ENCODE results near the gene TMEM42. TPM values are rescaled to one million over a fixed set of nuclear protein-coding genes. Genes with fewer than 3 reads are reported as not detected.

Gene TMEM42
- total and polyA plus RNA-seq, 2 of the 13 experiments (the other 11 are each of a cell fraction or from before 2014, with no cell fraction given) = 5.5 to 24.5 TPM

- POLR2A ChIA-PET = no interaction called here
- FAIRE-seq = no peak
- H3K9me3 ChIP-seq (ENCODE audit: low read length) = no peaks in the 10 kb centered on the region
- H3K4me3 ChIP-seq (replicated peaks in 1 of 3; ENCODE audit: insufficient read depth in 1 of 3, low read depth in 2 of 3, low read length in 3 of 3) = no peak overlapping the region; a peak in 1 of 6 replicates
- H3K36me3 ChIP-seq (replicated peaks in 1 of 2; ENCODE audit: control insufficient read depth in 1 of 2, insufficient read depth in 2 of 2, low read length in 2 of 2) = no peaks in the 10 kb centered on the region
- WGBS (ENCODE audit: low lambda C conversion rate) = 63% methylated on average over 2 of the region's 2 CpGs
- peak overlapping the region; percentile 15; the same call in 1 of the 2 replicates for H3K9ac ChIP-seq (ENCODE audit: insufficient read depth, low read depth, low read length)
- no peak overlapping the region for H2AFZ ChIP-seq (ENCODE audit: low read length)
- no peak for DNase-seq (ENCODE audit: low spot score)
- CTCF ChIA-PET (ENCODE audit: low intra/inter-chr PET ratio, low total read pairs) = no interaction called here
- no peak for ATAC-seq
- peaks cover 52% of the 10 kb centered on the region for H3K4me1 ChIP-seq (ENCODE audit: insufficient read depth, low read length)
- no peaks in the 10 kb centered on the region for H3K79me2 ChIP-seq (ENCODE audit: insufficient read depth, low read length)
- peaks cover 0 to 3% of the 10 kb centered on the region in 2 experiments; a peak in 1 of 5 replicates for H3K27me3 ChIP-seq (ENCODE audit: control insufficient read depth in 1 of 2, insufficient read depth in 2 of 2, low read length in 2 of 2)
- H3K4me2 ChIP-seq (ENCODE audit: low read depth, low read length) = peak overlapping the region; percentile 61
- BruUV-seq (replicated peaks) = no TSS peak
- no peaks in the 10 kb centered on the region for H4K20me1 ChIP-seq (ENCODE audit: insufficient read depth, low read length)
- no peak overlapping the region for H3K27ac ChIP-seq (ENCODE audit: extremely low read length, insufficient read depth, low read length)
- intact Hi-C loops (cut with micrococcal nuclease; ENCODE audit: unreplicated experiment) = no loop called here
- in situ Hi-C loops (cut with HindIII; ENCODE audit: extremely low pct_ligation_motif_present, low pct_unique_long_range_greater_than_20kb) = no loop called here
- TF ChIP-seq NBN (conservative IDR thresholded peaks at IDR 0.05) (no peak), HIC2 (CRISPR knock-in tag; IDR thresholded peaks at IDR 0.05; ENCODE audit: low read depth) (no peak), BRF2 (CRISPR knock-in tag; IDR thresholded peaks at IDR 0.05) (no peak), AKNA (CRISPR knock-in tag; IDR thresholded peaks at IDR 0.05; ENCODE audit: borderline replicate concordance) (no peak), SP2 (CRISPR knock-in tag; IDR thresholded peaks at IDR 0.05) (no peak), ZBTB4 (CRISPR knock-in tag; IDR thresholded peaks at IDR 0.05; ENCODE audit: borderline replicate concordance) (no peak), ELF4 (CRISPR knock-in tag; IDR thresholded peaks at IDR 0.05; ENCODE audit: borderline replicate concordance) (no peak), BCL3 (CRISPR knock-in tag; IDR thresholded peaks at IDR 0.05) (no peak), YY1 (IDR thresholded peaks at IDR 0.05; ENCODE audit: insufficient read depth, insufficient replicate concordance, low read depth, low read length) (no peak)
These were observed 41.6 kb downstream of the TMEM42 start for GRCh38 chr3:44903314-44903713.
